Muscle layer of duodenum (tissue), 2 donors: Measurements from ENCODE around the gene PRG3.

Experiments
- H3K27ac ChIP-seq: one replicate; pipeline ENCODE4 v1.7.0; 2013; ENCODE audit warnings: mild to moderate bottlenecking, low read length
- H3K27me3 ChIP-seq: one replicate; pipeline ENCODE4 v1.7.0; 2013; ENCODE audit warnings: low read depth, mild to moderate bottlenecking, control low read depth, low read length
- H3K36me3 ChIP-seq, 2 donors: one replicate each; pipeline ENCODE4 v1.7.0; 2013; ENCODE audit warnings: low read length in 2 of 2, control low read depth in 1 of 2, mild to moderate bottlenecking in 1 of 2; ENCODE audit not compliant: insufficient read depth in 2 of 2, control insufficient read depth in 1 of 2
- H3K4me1 ChIP-seq, 2 donors: one replicate each; pipeline ENCODE4 v1.7.0; 2013; ENCODE audit warnings: low read length in 2 of 2, mild to moderate bottlenecking in 2 of 2, control low read depth in 1 of 2, moderate library complexity in 1 of 2; ENCODE audit not compliant: insufficient read depth in 2 of 2, control insufficient read depth in 1 of 2
- H3K4me3 ChIP-seq, 2 donors: one replicate each; pipeline ENCODE4 v1.7.0; 2013; ENCODE audit warnings: low read length in 2 of 2, low read depth in 1 of 2, mild to moderate bottlenecking in 1 of 2
- H3K9me3 ChIP-seq, 2 donors: one replicate each; pipeline ENCODE4 v1.7.0; 2013; ENCODE audit warnings: low read length in 2 of 2, control low read depth in 1 of 2, mild to moderate bottlenecking in 1 of 2; ENCODE audit not compliant: control insufficient read depth in 1 of 2
- donor health status: healthy.

PRG3 gene

GRCh38 chr11:57379732-57380131 lies 1.2 kb downstream of the PRG3 start:
- no peaks in the 10 kb centered on the region for H3K4me1 ChIP-seq
- no peaks in the 10 kb centered on the region for H3K36me3 ChIP-seq
- H3K27me3 ChIP-seq, result no peaks in the 10 kb centered on the region
- H3K27ac ChIP-seq, result no peak overlapping the region
- no peaks in the 10 kb centered on the region for H3K9me3 ChIP-seq
- no peak overlapping the region for H3K4me3 ChIP-seq

GRCh38 chr11:57378186-57378585 lies 2.8 kb downstream of the PRG3 start:
- no peak overlapping the region for H3K4me3 ChIP-seq
- H3K36me3 ChIP-seq, result no peaks in the 10 kb centered on the region
- no peaks in the 10 kb centered on the region for H3K9me3 ChIP-seq
- no peak overlapping the region for H3K27ac ChIP-seq
- no peaks in the 10 kb centered on the region for H3K27me3 ChIP-seq
- H3K4me1 ChIP-seq, result no peaks in the 10 kb centered on the region

GRCh38 chr11:57377107-57377506 lies 3.8 kb downstream of the PRG3 start:
- no peaks in the 10 kb centered on the region for H3K4me1 ChIP-seq
- H3K27me3 ChIP-seq, result no peaks in the 10 kb centered on the region
- H3K9me3 ChIP-seq, result no peaks in the 10 kb centered on the region
- H3K27ac ChIP-seq, result no peak overlapping the region
- no peak overlapping the region for H3K4me3 ChIP-seq
- no peaks in the 10 kb centered on the region for H3K36me3 ChIP-seq

- H3K4me1 ChIP-seq, result no peaks in the 10 kb centered on the region
- H3K27me3 ChIP-seq, result no peaks in the 10 kb centered on the region
- H3K9me3 ChIP-seq, result no peaks in the 10 kb centered on the region
- no peak overlapping the region for H3K4me3 ChIP-seq
- no peaks in the 10 kb centered on the region for H3K36me3 ChIP-seq
- H3K27ac ChIP-seq, result no peak overlapping the region
These were observed 4.6 kb downstream of the PRG3 start for GRCh38 chr11:57376095-57377090.

GRCh38 chr11:57375490-57375889 lies 5.5 kb downstream of the PRG3 start:
- H3K27me3 ChIP-seq, result no peaks in the 10 kb centered on the region
- no peak overlapping the region for H3K4me3 ChIP-seq
- no peaks in the 10 kb centered on the region for H3K36me3 ChIP-seq
- no peaks in the 10 kb centered on the region for H3K4me1 ChIP-seq
- H3K27ac ChIP-seq, result no peak overlapping the region
- no peaks in the 10 kb centered on the region for H3K9me3 ChIP-seq

- no peak overlapping the region for H3K4me3 ChIP-seq
- H3K27ac ChIP-seq, result no peak overlapping the region
- no peaks in the 10 kb centered on the region for H3K27me3 ChIP-seq
- H3K36me3 ChIP-seq, result no peaks in the 10 kb centered on the region
- no peaks in the 10 kb centered on the region for H3K4me1 ChIP-seq
- H3K9me3 ChIP-seq, result no peaks in the 10 kb centered on the region
These were observed 6.0 kb downstream of the PRG3 start for GRCh38 chr11:57374966-57375365.

GRCh38 chr11:57373146-57373545 lies 7.8 kb downstream of the PRG3 start:
- H3K36me3 ChIP-seq, result no peaks in the 10 kb centered on the region
- H3K27ac ChIP-seq, result no peak overlapping the region
- H3K27me3 ChIP-seq, result no peaks in the 10 kb centered on the region
- H3K4me1 ChIP-seq, result no peaks in the 10 kb centered on the region
- H3K4me3 ChIP-seq, result no peak overlapping the region
- no peaks in the 10 kb centered on the region for H3K9me3 ChIP-seq

- Histone ChIP-seq H3K27me3 (no peaks in the 10 kb centered on the region), H3K4me3 (no peak overlapping the region), H3K9me3 (no peaks in the 10 kb centered on the region), H3K36me3 (no peaks in the 10 kb centered on the region), H3K27ac (no peak overlapping the region), H3K4me1 (no peaks in the 10 kb centered on the region)
These were observed 10.0 kb downstream of the PRG3 start for GRCh38 chr11:57370941-57371340.

- no peaks in the 10 kb centered on the region for H3K4me1 ChIP-seq
- no peaks in the 10 kb centered on the region for H3K36me3 ChIP-seq
- H3K4me3 ChIP-seq, result no peak overlapping the region
- H3K27me3 ChIP-seq, result no peaks in the 10 kb centered on the region
- H3K9me3 ChIP-seq, result no peaks in the 10 kb centered on the region
- no peak overlapping the region for H3K27ac ChIP-seq
These were observed 10.7 kb downstream of the PRG3 start for GRCh38 chr11:57370251-57370650.

- H3K9me3 ChIP-seq, result no peaks in the 10 kb centered on the region
- no peaks in the 10 kb centered on the region for H3K27me3 ChIP-seq
These were observed 12.1 kb downstream of the PRG3 start for GRCh38 chr11:57368845-57369232.

GRCh38 chr11:57368106-57368844 lies 12.7 kb downstream of the PRG3 start:
- Histone ChIP-seq H3K4me3 (no peak overlapping the region), H3K27me3 (no peaks in the 10 kb centered on the region), H3K9me3 (no peaks in the 10 kb centered on the region), H3K27ac (no peak overlapping the region), H3K4me1 (no peaks in the 10 kb centered on the region), H3K36me3 (no peaks in the 10 kb centered on the region)

More at GRCh38 chr11:57368845-57369232, 12.1 kb downstream of the PRG3 start:
- Histone ChIP-seq H3K27ac (no peak overlapping the region), H3K36me3 (no peaks in the 10 kb centered on the region), H3K4me3 (no peak overlapping the region), H3K4me1 (no peaks in the 10 kb centered on the region)
